HepG2 (cell line): ENCODE results near the gene ERLIN1. TPM values are rescaled to one million over a fixed set of nuclear protein-coding genes. Genes with fewer than 3 reads are reported as not detected.

Experiments
- ATAC-seq: fragments of 200-7000 bp; cut with Tn5 transposase; 3 replicates; pipeline ENCODE4 v1.9.1; 2020; ENCODE audit warnings: mild to moderate bottlenecking, moderate library complexity
- BruUV-seq: library from RNA; stranded (reverse); fragments of 400-500 nt; replicated peaks from 2 replicates; lab custom pipeline; 2021; lab: Mats Ljungman, UMichigan
- CTCF ChIA-PET: fragments of 300-600 bp; formaldehyde crosslinking; extraction: SDS; loops from one replicate; lab custom pipeline; 2021; ENCODE audit warnings: low total read pairs, inconsistent platforms, low intra/inter-chr PET ratio; lab: Yijun Ruan, JAX
- POLR2A ChIA-PET: fragments of 350-600 bp; sonication (Branson Sonifier 250); formaldehyde crosslinking; loops from one replicate; lab custom pipeline; 2020; ENCODE audit warnings: antibody characterized with exemption, inconsistent platforms; lab: Yijun Ruan, JAX
- DNase-seq: peaks from one replicate; pipeline ENCODE4 v3.0.0-alpha.2; 2015; ENCODE audit warnings: low spot score
- FAIRE-seq: peaks from 3 replicates; lab custom pipeline; 2011; peaks lifted over from hg19 to GRCh38; lab: Jason Lieb, UNC
- H2AFZ ChIP-seq: one replicate; pipeline ENCODE4 v1.6.1; 2011; ENCODE audit warnings: low read length, inconsistent platforms
- H3K27ac ChIP-seq: fragments of 300-600 bp; 3 replicates; pipeline ENCODE4 v1.8.0; 2011; ENCODE audit warnings: mixed run types, mild to moderate bottlenecking, mixed read lengths, low read length, inconsistent platforms; ENCODE audit not compliant: insufficient read depth; ENCODE audit errors: extremely low read length
- H3K27me3 ChIP-seq, 2 experiments: fragments of 200-600 bp in 1 of 2; 2 replicates in 1 of 2; 3 replicates in 1 of 2; pipeline versions ENCODE4 v1.6.0 to v1.8.0; 2011; ENCODE audit warnings: low read length in 2 of 2, mild to moderate bottlenecking in 2 of 2, moderate library complexity in 2 of 2, inconsistent platforms in 1 of 2; ENCODE audit not compliant: insufficient read depth in 2 of 2, control insufficient read depth in 1 of 2
- H3K36me3 ChIP-seq, 2 experiments: fragments of 200-600 bp in 1 of 2; replicated peaks in 1 of 2; 2 replicates in 1 of 2; 3 replicates in 1 of 2; pipeline versions ENCODE4 v1.5.1 to v1.8.0; 2011; ENCODE audit warnings: low read length in 2 of 2, inconsistent platforms in 1 of 2; ENCODE audit not compliant: insufficient read depth in 2 of 2, control insufficient read depth in 1 of 2
- H3K4me1 ChIP-seq: 2 replicates; pipeline ENCODE4 v1.5.1; 2012; ENCODE audit warnings: low read length, inconsistent platforms; ENCODE audit not compliant: insufficient read depth
- H3K4me2 ChIP-seq: 2 replicates; pipeline ENCODE4 v1.6.0; 2011; ENCODE audit warnings: low read depth, low read length, inconsistent platforms
- H3K4me3 ChIP-seq, 3 experiments: fragments of 200-600 bp in 1 of 3; sonication (generic), shearing (Covaris generic) in 1 of 3; replicated peaks in 1 of 3; 2 replicates each; pipeline ENCODE4 v1.5.1; 2011 to 2016; ENCODE audit warnings: low read length in 3 of 3, inconsistent platforms in 2 of 3, low read depth in 2 of 3, mild to moderate bottlenecking in 2 of 3, control low read depth in 1 of 3, mixed read lengths in 1 of 3; ENCODE audit not compliant: insufficient read depth in 1 of 3
- H3K79me2 ChIP-seq: one replicate; pipeline ENCODE4 v1.6.1; 2011; ENCODE audit warnings: low read length, inconsistent platforms; ENCODE audit not compliant: insufficient read depth
- H3K9ac ChIP-seq: 2 replicates; pipeline ENCODE4 v1.6.0; 2011; ENCODE audit warnings: mild to moderate bottlenecking, low read depth, low read length, inconsistent platforms; ENCODE audit not compliant: insufficient read depth
- H3K9me3 ChIP-seq: 2 replicates; pipeline ENCODE4 v1.5.1; 2012; ENCODE audit warnings: mild to moderate bottlenecking, low read length
- H4K20me1 ChIP-seq: 2 replicates; pipeline ENCODE4 v1.6.0; 2011; ENCODE audit warnings: inconsistent platforms, mild to moderate bottlenecking, low read length, moderate library complexity; ENCODE audit not compliant: insufficient read depth
- ATF7 ChIP-seq, 2 experiments: fragments of 450-650 bp in 1 of 2; sonication (generic) in 1 of 2; formaldehyde crosslinking in 1 of 2; IDR thresholded peaks; 2 replicates each; pipeline versions ENCODE4 v1.4.0 to v1.6.1; 2016 to 2020; ENCODE audit warnings: antibody characterized with exemption in 1 of 2, mild to moderate bottlenecking in 1 of 2, missing genetic modification reagents in 1 of 2
- ATF7-NPFF ChIP-seq: sonication (generic); formaldehyde crosslinking; IDR thresholded peaks from 2 replicates; pipeline ENCODE4 v1.8.1; 2023; ENCODE audit warnings: mild to moderate bottlenecking, low read depth, missing genetic modification reagents, moderate library complexity
- EP300 ChIP-seq, 3 experiments: sonication (generic) in 1 of 3; formaldehyde crosslinking in 1 of 3; IDR thresholded peaks; 2 replicates each; pipeline versions ENCODE4 v1.5.1 to v1.6.1; 2011 to 2020; ENCODE audit warnings: low read depth in 2 of 3, low read length in 2 of 3, borderline replicate concordance in 1 of 3, improper control_type of control experiment in 1 of 3, mild to moderate bottlenecking in 1 of 3, missing genetic modification reagents in 1 of 3, moderate library complexity in 1 of 3
- HOXA5 ChIP-seq: sonication (generic); formaldehyde crosslinking; IDR thresholded peaks from 2 replicates; pipeline ENCODE4 v1.4.0; 2020; ENCODE audit warnings: missing genetic modification reagents
- POLR2AphosphoS5 ChIP-seq: IDR thresholded peaks from 2 replicates; pipeline ENCODE4 v1.6.1; 2012; ENCODE audit warnings: low read depth, low read length
- RARA ChIP-seq: IDR thresholded peaks from 2 replicates; pipeline ENCODE4 v1.6.1; 2016; ENCODE audit warnings: missing genetic modification reagents, missing compliant biosample characterization
- TIGD3 ChIP-seq: sonication (generic); formaldehyde crosslinking; IDR thresholded peaks from 2 replicates; pipeline ENCODE4 v1.5.1; 2020; ENCODE audit warnings: mild to moderate bottlenecking, missing genetic modification reagents, borderline replicate concordance
- XRCC5 ChIP-seq: fragments of 200-400 bp; formaldehyde crosslinking; optimal IDR thresholded peaks from 2 replicates; pipeline ENCODE3; 2017; ENCODE audit warnings: mild to moderate bottlenecking, low read length
- ZBTB25 ChIP-seq: IDR thresholded peaks from 2 replicates; pipeline ENCODE4 v1.6.1; 2018; ENCODE audit warnings: missing genetic modification reagents
- ZKSCAN1 ChIP-seq: fragments of 150-350 bp; IDR thresholded peaks from 2 replicates; pipeline ENCODE4 v1.6.1; 2014; ENCODE audit warnings: low read length
- ZNF354B ChIP-seq: sonication (generic); formaldehyde crosslinking; IDR thresholded peaks from 2 replicates; pipeline ENCODE4 v1.8.0; 2022; ENCODE audit warnings: mild to moderate bottlenecking, missing genetic modification reagents
- ZSCAN9 ChIP-seq: IDR thresholded peaks from 2 replicates; pipeline ENCODE4 v1.6.1; 2016; ENCODE audit warnings: borderline replicate concordance
- WGBS: methylation state at CpG from one replicate; pipeline ENCODE4 v1.1.6; 2017; ENCODE audit warnings: low lambda C conversion rate; 5-methylcytosine and 5-hydroxymethylcytosine counted together
- in situ Hi-C: cut with HindIII; loops from 2 replicates; pipeline ENCODE4 v1.10.0; 2017; ENCODE audit warnings: low pct_unique_long_range_greater_than_20kb; ENCODE audit not compliant: extremely low pct_ligation_motif_present
- intact Hi-C: fragments of 100-400 bp; cut with micrococcal nuclease; formaldehyde crosslinking; loops from one replicate; pipeline ENCODE4 v1.10.0; 2022; ENCODE audit not compliant: unreplicated experiment
- polyA plus RNA-seq, 8 experiments: library from polyadenylated mRNA; depleted of rRNA in 3 of 8; stranded (reverse) in 7 of 8; unstranded in 1 of 8; fragments of >200 nt; fragmentation: Illumina TruSeq in 4 of 8; extraction: Trizol in 4 of 8; gene quantifications; 2 replicates each; pipeline versions ENCODE4 v1.2.1 to v1.2.3, GENCODE V29; 2011 to 2016; ENCODE audit warnings: low read depth in 4 of 8, missing spikeins in 1 of 8, mixed read lengths in 1 of 8; ENCODE audit not compliant: insufficient read depth in 1 of 8
- total RNA-seq, 5 experiments: library from RNA; depleted of rRNA; stranded (reverse); fragments of >200 nt; fragmentation: Illumina TruSeq; extraction: Trizol; gene quantifications; 2 replicates each; pipeline ENCODE4 v1.2.3, GENCODE V29; 2016; ENCODE audit warnings: low read depth in 1 of 5
- TF ChIP-seq, protein P1 (sequence below): sonication (generic); formaldehyde crosslinking; IDR thresholded peaks from 2 replicates; pipeline ENCODE4 v1.4.0; 2020; ENCODE audit warnings: missing genetic modification reagents
- TF ChIP-seq, protein P2 (sequence below): sonication (generic); formaldehyde crosslinking; conservative IDR thresholded peaks from 2 replicates; pipeline ENCODE4 v1.4.0; 2020; ENCODE audit warnings: missing genetic modification reagents

The ERLIN1 gene
- total and polyA plus RNA-seq, 2 of the 13 experiments (the other 11 are each of a cell fraction or from before 2014, with no cell fraction given) = 56.8 to 69.3 TPM

- intact Hi-C loops (loop anchor here (5.0 kb wide), 1 partner anchor 84 kb away; no protein-coding TSS in a partner anchor), in situ Hi-C loops (no loop called here)
- H3K36me3 ChIP-seq = peaks cover 0 to 22% of the 10 kb centered on the region in 2 experiments; a peak in 4 of 5 replicates
- peak overlapping the region; percentile 84 for H3K4me2 ChIP-seq
- peak overlapping the region; percentile 81 for H3K27ac ChIP-seq
- ATAC-seq = peak; percentile 72
- H3K27me3 ChIP-seq = no peaks in the 10 kb centered on the region; a peak in 1 of 5 replicates
- H3K9ac ChIP-seq = peak overlapping the region; percentile 87
- BruUV-seq = TSS peak; percentile 88
- H3K9me3 ChIP-seq = no peaks in the 10 kb centered on the region
- ChIA-PET POLR2A (interaction anchor here (0.6 to 1.0 kb wide), 2 partner anchors 22 to 85 kb away, joined by 3 to 4 read pairs; no protein-coding TSS in a partner anchor), CTCF (no interaction called here)
- peak; percentile 66 for FAIRE-seq
- no peak for DNase-seq
- H2AFZ ChIP-seq = peak overlapping the region; percentile 67
- peaks cover 55% of the 10 kb centered on the region for H3K79me2 ChIP-seq
- WGBS = 3% methylated on average over 25 of the region's 28 CpGs
- H3K4me1 ChIP-seq = peaks cover 40% of the 10 kb centered on the region
- peak overlapping the region; percentile 72 to 83 (median 81) for H3K4me3 ChIP-seq
- no peaks in the 10 kb centered on the region for H4K20me1 ChIP-seq
- TF ChIP-seq, protein P1, sequence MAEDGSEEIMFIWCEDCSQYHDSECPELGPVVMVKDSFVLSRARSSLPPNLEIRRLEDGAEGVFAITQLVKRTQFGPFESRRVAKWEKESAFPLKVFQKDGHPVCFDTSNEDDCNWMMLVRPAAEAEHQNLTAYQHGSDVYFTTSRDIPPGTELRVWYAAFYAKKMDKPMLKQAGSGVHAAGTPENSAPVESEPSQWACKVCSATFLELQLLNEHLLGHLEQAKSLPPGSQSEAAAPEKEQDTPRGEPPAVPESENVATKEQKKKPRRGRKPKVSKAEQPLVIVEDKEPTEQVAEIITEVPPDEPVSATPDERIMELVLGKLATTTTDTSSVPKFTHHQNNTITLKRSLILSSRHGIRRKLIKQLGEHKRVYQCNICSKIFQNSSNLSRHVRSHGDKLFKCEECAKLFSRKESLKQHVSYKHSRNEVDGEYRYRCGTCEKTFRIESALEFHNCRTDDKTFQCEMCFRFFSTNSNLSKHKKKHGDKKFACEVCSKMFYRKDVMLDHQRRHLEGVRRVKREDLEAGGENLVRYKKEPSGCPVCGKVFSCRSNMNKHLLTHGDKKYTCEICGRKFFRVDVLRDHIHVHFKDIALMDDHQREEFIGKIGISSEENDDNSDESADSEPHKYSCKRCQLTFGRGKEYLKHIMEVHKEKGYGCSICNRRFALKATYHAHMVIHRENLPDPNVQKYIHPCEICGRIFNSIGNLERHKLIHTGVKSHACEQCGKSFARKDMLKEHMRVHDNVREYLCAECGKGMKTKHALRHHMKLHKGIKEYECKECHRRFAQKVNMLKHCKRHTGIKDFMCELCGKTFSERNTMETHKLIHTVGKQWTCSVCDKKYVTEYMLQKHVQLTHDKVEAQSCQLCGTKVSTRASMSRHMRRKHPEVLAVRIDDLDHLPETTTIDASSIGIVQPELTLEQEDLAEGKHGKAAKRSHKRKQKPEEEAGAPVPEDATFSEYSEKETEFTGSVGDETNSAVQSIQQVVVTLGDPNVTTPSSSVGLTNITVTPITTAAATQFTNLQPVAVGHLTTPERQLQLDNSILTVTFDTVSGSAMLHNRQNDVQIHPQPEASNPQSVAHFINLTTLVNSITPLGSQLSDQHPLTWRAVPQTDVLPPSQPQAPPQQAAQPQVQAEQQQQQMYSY (CRISPR knock-in tag) = no peak
- no peak for TF ChIP-seq ZNF354B (CRISPR knock-in tag)
- TF ChIP-seq ZBTB25 = no peak
- TF ChIP-seq RARA = no peak
- TF ChIP-seq ATF7 (IDR thresholded peaks at IDR 0.05) = no peak
- TF ChIP-seq ATF7 (CRISPR knock-in tag; IDR thresholded peaks at IDR 0.05) = 0 out of 2 replicates have a peak, but pooled peaks have one; percentile 15
- TF ChIP-seq POLR2AphosphoS5 = no peak
- no peak for TF ChIP-seq HOXA5
- no peak for TF ChIP-seq EP300 (IDR thresholded peaks at IDR 0.05; ENCODE audit: low read depth in 2 of 2, low read length in 2 of 2)
- no peak for TF ChIP-seq EP300 (CRISPR knock-in tag; IDR thresholded peaks at IDR 0.05; ENCODE audit: borderline replicate concordance)
- TF ChIP-seq, protein P2, sequence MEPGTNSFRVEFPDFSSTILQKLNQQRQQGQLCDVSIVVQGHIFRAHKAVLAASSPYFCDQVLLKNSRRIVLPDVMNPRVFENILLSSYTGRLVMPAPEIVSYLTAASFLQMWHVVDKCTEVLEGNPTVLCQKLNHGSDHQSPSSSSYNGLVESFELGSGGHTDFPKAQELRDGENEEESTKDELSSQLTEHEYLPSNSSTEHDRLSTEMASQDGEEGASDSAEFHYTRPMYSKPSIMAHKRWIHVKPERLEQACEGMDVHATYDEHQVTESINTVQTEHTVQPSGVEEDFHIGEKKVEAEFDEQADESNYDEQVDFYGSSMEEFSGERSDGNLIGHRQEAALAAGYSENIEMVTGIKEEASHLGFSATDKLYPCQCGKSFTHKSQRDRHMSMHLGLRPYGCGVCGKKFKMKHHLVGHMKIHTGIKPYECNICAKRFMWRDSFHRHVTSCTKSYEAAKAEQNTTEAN (CRISPR knock-in tag) = no peak
- TF ChIP-seq ZSCAN9 (CRISPR knock-in tag) = no peak
- TF ChIP-seq ATF7-NPFF (CRISPR knock-in tag) = no peak
- TF ChIP-seq ZKSCAN1 = peak; percentile 89
- TF ChIP-seq TIGD3 = no peak
- TF ChIP-seq XRCC5 = peak; percentile 4
Measured at GRCh38 chr10:100186253-100187212, 704 bp upstream of the ERLIN1 start.
